T-cell (primary cell): ENCODE results near the gene RPGRIP1. TPM values are rescaled to one million over a fixed set of nuclear protein-coding genes. Genes with fewer than 3 reads are reported as not detected.

Source experiments
- ATAC-seq, 4 experiments: fragments of 200-7000 bp in 3 of 4; fragments of 150-1000 bp in 1 of 4; cut with Tn5 transposase; replicated peaks in 1 of 4; 1 replicate in 3 of 4; 2 replicates in 1 of 4; pipeline ENCODE4 v1.10.0; 2021; ENCODE audit warnings: moderate library complexity in 3 of 4, mild to moderate bottlenecking in 2 of 4, moderate number of reproducible peaks in 1 of 4
- CTCF ChIA-PET, 2 donors: fragments of 300-600 bp; sonication (Branson Sonifier 250); formaldehyde crosslinking; loops; one replicate each; lab custom pipeline; 2022; ENCODE audit warnings: antibody characterized with exemption in 2 of 2; lab: Charles Lee
- POLR2A ChIA-PET, 2 donors: fragments of 300-600 bp; sonication (Branson Sonifier 250); formaldehyde crosslinking; loops; one replicate each; lab custom pipeline; 2022; ENCODE audit warnings: antibody characterized with exemption in 2 of 2; lab: Charles Lee
- DNase-seq, 35 experiments: peaks; one replicate each; pipeline versions ENCODE4 v3.0.0 to v3.0.0-alpha.2; 2013 to 2023
- H3K27ac ChIP-seq: one replicate; pipeline ENCODE4 v1.5.1; 2013; ENCODE audit warnings: low read length
- H3K27me3 ChIP-seq, 2 experiments: replicated peaks in 1 of 2; 1 replicate in 1 of 2; 2 replicates in 1 of 2; pipeline versions ENCODE4 v1.6.1 to v1.7.0; 2013; ENCODE audit warnings: low read length in 1 of 2, mixed read lengths in 1 of 2; ENCODE audit not compliant: control insufficient read depth in 2 of 2, insufficient read depth in 2 of 2; ENCODE audit errors: extremely low read depth in 1 of 2
- H3K36me3 ChIP-seq, 2 donors: 1 replicate in 1 of 2; 2 replicates in 1 of 2; pipeline versions ENCODE4 v1.6.1 to v1.7.0; 2013; ENCODE audit warnings: low read length in 1 of 2; ENCODE audit not compliant: control insufficient read depth in 2 of 2, insufficient read depth in 1 of 2; ENCODE audit errors: extremely low read depth in 1 of 2
- H3K4me1 ChIP-seq, 2 experiments: 1 replicate in 1 of 2; 2 replicates in 1 of 2; pipeline versions ENCODE4 v1.6.1 to v1.7.0; 2013; ENCODE audit warnings: low read length in 2 of 2, mixed read lengths in 1 of 2; ENCODE audit not compliant: insufficient read depth in 2 of 2, control insufficient read depth in 1 of 2; ENCODE audit errors: extremely low read depth in 1 of 2
- H3K4me3 ChIP-seq, 2 donors: 1 replicate in 1 of 2; 2 replicates in 1 of 2; pipeline versions ENCODE4 v1.5.1 to v1.7.0; 2013; ENCODE audit warnings: mild to moderate bottlenecking in 2 of 2, low read length in 1 of 2, moderate library complexity in 1 of 2; ENCODE audit not compliant: control insufficient read depth in 1 of 2; ENCODE audit errors: extremely low read depth in 1 of 2
- H3K9me3 ChIP-seq: 2 replicates; pipeline ENCODE4 v1.7.0; 2013
- H3K27ac Mint-ChIP-seq, 2 donors: one replicate each; pipeline ENCODE4 v1.8.0; 2020 to 2021; ENCODE audit warnings: mild to moderate bottlenecking in 2 of 2, mixed read lengths in 2 of 2
- H3K27me3 Mint-ChIP-seq, 2 donors: one replicate each; pipeline ENCODE4 v1.8.0; 2021 to 2022; ENCODE audit warnings: mixed read lengths in 2 of 2
- H3K36me3 Mint-ChIP-seq: one replicate; pipeline ENCODE4 v1.8.0; 2021; ENCODE audit warnings: mixed read lengths
- H3K4me1 Mint-ChIP-seq, 3 donors: one replicate each; pipeline ENCODE4 v1.8.0; 2020 to 2022; ENCODE audit warnings: mixed read lengths in 3 of 3, mild to moderate bottlenecking in 1 of 3
- H3K4me3 Mint-ChIP-seq, 3 donors: one replicate each; pipeline ENCODE4 v1.8.0; 2020 to 2022; ENCODE audit warnings: mild to moderate bottlenecking in 3 of 3, mixed read lengths in 3 of 3, moderate library complexity in 3 of 3
- H3K9me3 Mint-ChIP-seq, 3 donors: one replicate each; pipeline ENCODE4 v1.8.0; 2020 to 2022; ENCODE audit warnings: mixed read lengths in 3 of 3
- WGBS: methylation state at CpG from one replicate; pipeline ENCODE4 v1.1.5; 2013; ENCODE audit warnings: missing lambda C conversion rate; ENCODE audit not compliant: insufficient coverage; 5-methylcytosine and 5-hydroxymethylcytosine counted together
- total RNA-seq, 35 experiments: library from RNA in 6 of 35; stranded (reverse) in 6 of 35; fragments of 120-200 nt in 1 of 35; gene quantifications; one replicate each; pipeline versions ENCODE4 v1.2.1 to v1.2.4 and lab custom pipeline; 2013 to 2026

RPGRIP1 gene
- total RNA-seq, 5 donors from 2014 or later (not counting 1 experiment from before 2014, with no cell fraction given) = 0.16 to 0.76 TPM; not detected in 3

- Mint-ChIP-seq H3K4me1 (peaks cover 85 to 89% (median 89%) of the 10 kb centered on the region in 3 donors), H3K9me3 (no peaks in the 10 kb centered on the region), H3K27me3 (no peaks in the 10 kb centered on the region), H3K27ac (peak overlapping the region; percentile 78 to 85), H3K36me3 (peaks cover 65% of the 10 kb centered on the region), H3K4me3 (peak overlapping the region; percentile 57 to 90 (median 72))
- peaks cover 36 to 60% of the 10 kb centered on the region in 2 experiments for H3K4me1 ChIP-seq
- WGBS = 33% methylated on average over 1 of the region's 3 CpGs
- no peaks in the 10 kb centered on the region for H3K9me3 ChIP-seq
- ChIA-PET CTCF (interaction anchor here in 1 of 2 donors (1.3 kb wide), 1 partner anchor 27 kb away, joined by 3 read pairs; no protein-coding TSS in a partner anchor), POLR2A (interaction anchor here (0.5 to 0.8 kb wide), 3 partner anchors 8 to 11 kb away, joined by 3 to 5 read pairs (median 5); no protein-coding TSS in a partner anchor)
- DNase-seq = no peak
- H3K27ac ChIP-seq = peak overlapping the region; percentile 54
- H3K4me3 ChIP-seq = no peak overlapping the region
- no peak for ATAC-seq
- H3K27me3 ChIP-seq = no peaks in the 10 kb centered on the region
- H3K36me3 ChIP-seq = peaks cover 0 to 66% of the 10 kb centered on the region in 2 donors
Observed at GRCh38 chr14:21262410-21262809, 17.5 kb upstream of the RPGRIP1 start.

DNA sequence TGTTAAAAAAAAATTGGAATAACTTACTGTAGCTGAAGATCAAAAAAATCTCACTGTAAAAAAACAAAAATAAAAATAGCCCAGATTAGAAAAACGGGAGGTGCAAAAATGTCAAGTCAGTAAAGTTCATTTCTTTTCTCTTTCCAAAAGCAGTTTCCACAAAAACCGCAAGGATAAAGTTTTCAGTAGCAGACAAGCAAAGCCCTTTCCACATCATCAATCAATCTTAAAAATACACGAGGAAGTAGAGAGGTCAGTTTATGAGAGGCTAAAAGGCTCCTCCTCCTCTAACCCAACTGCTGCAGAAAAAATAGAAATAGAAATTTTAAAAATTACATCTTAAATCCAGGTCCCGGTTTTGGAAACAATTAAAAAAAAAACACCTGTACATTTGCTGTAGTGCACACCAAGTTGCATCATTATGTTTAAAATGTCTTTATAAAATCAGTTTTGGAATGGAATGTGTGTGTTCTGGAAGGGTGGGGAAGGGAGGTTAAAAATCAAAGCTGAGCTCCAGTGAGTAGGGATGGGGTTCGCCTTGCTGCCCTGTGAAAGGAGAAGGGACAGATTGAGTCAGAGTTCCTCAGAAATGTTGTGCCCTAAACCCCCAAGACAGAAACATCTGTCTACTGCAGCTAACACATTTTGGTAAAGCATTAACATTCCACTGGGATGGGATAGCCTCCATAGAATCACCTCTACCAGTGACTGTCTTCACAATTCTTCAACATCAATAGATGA lies 16.4 kb upstream of the RPGRIP1 start:
- ChIA-PET CTCF (interaction anchor here in 1 of 2 donors (0.6 kb wide), 1 partner anchor 32 kb away, joined by 3 read pairs; no protein-coding TSS in a partner anchor), POLR2A (interaction anchor here (0.6 to 6.2 kb wide), 3 partner anchors 8 to 21 kb away, joined by 3 to 88 read pairs (median 3); no protein-coding TSS in a partner anchor)
- Histone ChIP-seq H3K4me1 (peaks cover 36 to 52% of the 10 kb centered on the region in 2 experiments), H3K27ac (peak overlapping the region; percentile 54), H3K4me3 (no peak overlapping the region), H3K27me3 (no peaks in the 10 kb centered on the region), H3K36me3 (peaks cover 0 to 61% of the 10 kb centered on the region in 2 donors), H3K9me3 (no peaks in the 10 kb centered on the region)
- Mint-ChIP-seq H3K9me3 (no peaks in the 10 kb centered on the region), H3K27me3 (no peaks in the 10 kb centered on the region), H3K4me1 (peaks cover 81 to 89% (median 85%) of the 10 kb centered on the region in 3 donors), H3K27ac (peak overlapping the region; percentile 60 to 90), H3K36me3 (peaks cover 67% of the 10 kb centered on the region), H3K4me3 (peak overlapping the region; percentile 90 to 100 (median 100))
- no CpG with 5 or more reads among the region's 5 CpGs for WGBS
- ATAC-seq (peak in 2 of 4 experiments; percentile 8 to 14), DNase-seq (peak in 1 of 35 experiments; percentile 29)

GRCh38 chr14:21264025-21264801 lies 15.7 kb upstream of the RPGRIP1 start:
- Mint-ChIP-seq H3K9me3 (no peaks in the 10 kb centered on the region), H3K4me1 (peaks cover 73 to 84% (median 78%) of the 10 kb centered on the region in 3 donors), H3K27ac (peak overlapping the region; percentile 60 to 90), H3K4me3 (peak overlapping the region; percentile 90 to 100 (median 100)), H3K27me3 (no peaks in the 10 kb centered on the region), H3K36me3 (peaks cover 62% of the 10 kb centered on the region)
- H3K27ac ChIP-seq = peak overlapping the region; percentile 97
- H3K9me3 ChIP-seq = no peaks in the 10 kb centered on the region
- CTCF ChIA-PET = interaction anchor here in 1 of 2 donors (1.3 to 1.8 kb wide), 5 partner anchors 7 to 49 kb away, joined by 3 to 11 read pairs (median 8); no protein-coding TSS in a partner anchor
- peak; percentile 49 to 83 (median 81) for ATAC-seq
- H3K27me3 ChIP-seq = no peaks in the 10 kb centered on the region
- H3K4me3 ChIP-seq = no peak overlapping the region
- peaks cover 31 to 47% of the 10 kb centered on the region in 2 experiments for H3K4me1 ChIP-seq
- POLR2A ChIA-PET = interaction anchor here (0.5 to 6.2 kb wide), 16 partner anchors 7 to 223 kb away, joined by 3 to 88 read pairs (median 7); partner anchors contain the start of gene RPGRIP1 (in 1 of the 2)
- H3K36me3 ChIP-seq = peaks cover 0 to 53% of the 10 kb centered on the region in 2 donors
- peak in 1 of 35 experiments; percentile 63 for DNase-seq
- WGBS = no CpG with 5 or more reads among the region's 4 CpGs

DNA sequence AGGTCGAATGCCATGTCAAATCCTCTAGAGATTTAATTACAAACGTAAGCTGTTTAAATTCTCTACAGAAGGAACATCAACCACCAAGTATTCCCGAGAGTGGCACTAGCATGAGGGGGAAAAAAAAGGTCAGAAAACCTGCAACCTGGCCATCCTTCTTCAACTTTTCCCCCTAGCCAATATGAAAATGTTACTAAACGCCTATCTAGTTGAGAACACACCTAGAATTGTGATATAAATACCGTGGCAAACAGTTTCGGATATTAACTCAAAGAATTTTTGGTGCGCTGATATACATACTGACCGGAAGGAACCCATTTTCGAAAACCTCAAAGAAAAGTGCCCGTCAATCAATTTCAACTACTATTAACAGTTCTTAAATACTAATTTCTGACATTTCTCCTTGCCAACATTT lies 12.4 kb upstream of the RPGRIP1 start:
- no peaks in the 10 kb centered on the region for H3K9me3 Mint-ChIP-seq
- POLR2A ChIA-PET = interaction anchor here (0.5 to 6.2 kb wide), 6 partner anchors 11 to 289 kb away, joined by 4 to 88 read pairs (median 10); no protein-coding TSS in a partner anchor
- H3K4me3 Mint-ChIP-seq = peak overlapping the region; percentile 90 to 100 (median 100)
- DNase-seq = no peak
- Histone ChIP-seq H3K9me3 (no peaks in the 10 kb centered on the region), H3K4me3 (peak overlapping the region; percentile 91 to 92), H3K27me3 (no peaks in the 10 kb centered on the region), H3K27ac (peak overlapping the region; percentile 97), H3K36me3 (peaks cover 0 to 28% of the 10 kb centered on the region in 2 donors), H3K4me1 (peaks cover 29 to 39% of the 10 kb centered on the region in 2 experiments)
- H3K36me3 Mint-ChIP-seq = peaks cover 48% of the 10 kb centered on the region
- 0% methylated on average over 3 of the region's 10 CpGs for WGBS
- CTCF ChIA-PET = interaction anchor here in 1 of 2 donors (0.8 kb wide), 1 partner anchor 17 kb away, joined by 4 read pairs; no protein-coding TSS in a partner anchor
- peak overlapping the region; percentile 100 for H3K27ac Mint-ChIP-seq
- H3K27me3 Mint-ChIP-seq = no peaks in the 10 kb centered on the region
- peaks cover 56 to 65% (median 58%) of the 10 kb centered on the region in 3 donors for H3K4me1 Mint-ChIP-seq
- no peak for ATAC-seq

DNA sequence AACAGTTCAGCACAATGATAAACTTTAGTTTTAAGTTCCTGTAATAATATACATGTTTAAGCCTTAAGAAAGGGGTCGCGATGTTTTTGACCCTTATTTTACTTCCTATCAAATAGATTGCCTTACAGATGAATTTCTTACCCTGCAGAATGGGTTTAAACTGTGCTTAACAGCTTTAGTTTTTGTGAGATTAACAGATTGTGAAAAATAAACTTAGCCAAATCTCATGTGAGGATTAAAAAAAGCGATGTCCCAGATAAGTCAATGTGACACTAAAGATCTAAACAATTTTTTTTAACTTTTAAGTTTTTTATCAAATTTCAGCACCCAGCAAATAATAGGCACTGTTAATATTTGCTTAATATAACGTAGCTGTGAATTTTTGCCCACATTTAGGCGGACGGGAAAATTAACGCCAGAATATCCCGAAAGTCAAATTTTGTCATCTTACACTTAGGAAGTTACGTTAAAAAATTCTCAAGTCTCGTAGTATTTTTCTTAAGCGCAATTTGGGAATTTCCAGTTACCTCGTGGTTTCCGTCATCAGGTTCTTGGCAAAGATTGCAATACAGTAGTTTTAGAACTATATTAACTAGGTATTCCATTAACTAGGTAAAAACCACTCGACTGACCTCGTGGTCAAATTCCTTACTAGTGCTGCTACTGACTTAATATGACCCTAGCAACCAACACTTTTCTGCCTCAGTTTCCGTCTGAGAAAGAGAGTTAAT lies 11.8 kb upstream of the RPGRIP1 start:
- ATAC-seq (no peak), DNase-seq (peak in 1 of 35 experiments; percentile 75)
- peaks cover 50 to 59% (median 52%) of the 10 kb centered on the region in 3 donors for H3K4me1 Mint-ChIP-seq
- Histone ChIP-seq H3K27me3 (no peaks in the 10 kb centered on the region), H3K4me3 (peak overlapping the region; percentile 91 to 92), H3K27ac (peak overlapping the region; percentile 97), H3K9me3 (no peaks in the 10 kb centered on the region), H3K36me3 (peaks cover 0 to 22% of the 10 kb centered on the region in 2 donors), H3K4me1 (peaks cover 27 to 34% of the 10 kb centered on the region in 2 experiments)
- H3K36me3 Mint-ChIP-seq = peaks cover 43% of the 10 kb centered on the region
- ChIA-PET CTCF (interaction anchor here in 1 of 2 donors (0.6 kb wide), 1 partner anchor 26 kb away, joined by 4 read pairs; no protein-coding TSS in a partner anchor), POLR2A (interaction anchor here (0.5 to 6.2 kb wide), 5 partner anchors 12 to 288 kb away, joined by 4 to 88 read pairs (median 9); no protein-coding TSS in a partner anchor)
- H3K27ac Mint-ChIP-seq = peak overlapping the region; percentile 100
- no peaks in the 10 kb centered on the region for H3K27me3 Mint-ChIP-seq
- H3K9me3 Mint-ChIP-seq = no peaks in the 10 kb centered on the region
- 0% methylated on average over 3 of the region's 16 CpGs for WGBS
- H3K4me3 Mint-ChIP-seq = peak overlapping the region; percentile 90 to 100 (median 100)
